Measurements from ENCODE around the gene MCAT.

MCAT gene

DNA sequence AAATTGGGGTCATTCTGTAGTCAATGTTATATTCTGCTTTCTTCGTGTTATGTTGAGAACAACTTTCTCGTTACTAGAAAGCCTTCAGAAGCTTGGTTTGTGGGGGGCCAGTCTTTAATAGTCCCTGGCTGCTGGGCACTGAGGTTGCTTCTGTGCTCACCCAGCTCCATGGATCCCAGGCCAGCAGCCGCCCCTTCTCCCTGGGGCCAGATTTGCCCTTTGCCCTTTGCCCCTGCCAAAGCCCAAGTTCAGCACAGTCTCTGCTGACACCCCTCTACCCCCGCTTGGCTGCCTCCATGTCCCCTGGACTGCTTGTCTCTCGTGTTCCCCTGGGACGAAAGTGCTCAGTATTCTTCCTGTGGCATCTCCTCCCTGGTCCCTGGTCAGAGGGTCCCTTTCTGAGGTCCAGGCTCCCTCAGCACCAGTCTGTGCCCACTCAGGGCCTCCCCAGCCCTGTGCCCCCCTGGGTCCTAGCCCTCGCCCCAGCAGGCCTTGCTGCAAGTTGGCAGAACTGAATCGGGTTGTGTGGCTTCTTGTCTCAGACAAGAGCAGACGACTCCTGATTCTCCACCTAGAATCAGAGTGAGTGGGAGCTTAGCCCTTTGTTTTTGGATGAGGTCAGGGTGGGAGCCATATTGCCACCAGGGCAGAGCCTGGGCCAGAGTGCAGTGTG lies 14.8 kb upstream of the MCAT start:
- no peak for TF ChIP-seq CTCF (conservative IDR thresholded peaks at IDR 0.05)
- H3K27ac ChIP-seq: no peak overlapping the region

GRCh38 chr22:43156413-43156812 lies 13.2 kb upstream of the MCAT start:
- no peak overlapping the region for H3K27ac ChIP-seq
- TF ChIP-seq CTCF (conservative IDR thresholded peaks at IDR 0.05) (no peak), ZFX (IDR thresholded peaks at IDR 0.05) (no peak)

- TF ChIP-seq ZFX (IDR thresholded peaks at IDR 0.05) (no peak), CTCF (conservative IDR thresholded peaks at IDR 0.05) (no peak)
- no peak overlapping the region for H3K27ac ChIP-seq
These were observed 12.6 kb upstream of the MCAT start for GRCh38 chr22:43155789-43156188.

DNA sequence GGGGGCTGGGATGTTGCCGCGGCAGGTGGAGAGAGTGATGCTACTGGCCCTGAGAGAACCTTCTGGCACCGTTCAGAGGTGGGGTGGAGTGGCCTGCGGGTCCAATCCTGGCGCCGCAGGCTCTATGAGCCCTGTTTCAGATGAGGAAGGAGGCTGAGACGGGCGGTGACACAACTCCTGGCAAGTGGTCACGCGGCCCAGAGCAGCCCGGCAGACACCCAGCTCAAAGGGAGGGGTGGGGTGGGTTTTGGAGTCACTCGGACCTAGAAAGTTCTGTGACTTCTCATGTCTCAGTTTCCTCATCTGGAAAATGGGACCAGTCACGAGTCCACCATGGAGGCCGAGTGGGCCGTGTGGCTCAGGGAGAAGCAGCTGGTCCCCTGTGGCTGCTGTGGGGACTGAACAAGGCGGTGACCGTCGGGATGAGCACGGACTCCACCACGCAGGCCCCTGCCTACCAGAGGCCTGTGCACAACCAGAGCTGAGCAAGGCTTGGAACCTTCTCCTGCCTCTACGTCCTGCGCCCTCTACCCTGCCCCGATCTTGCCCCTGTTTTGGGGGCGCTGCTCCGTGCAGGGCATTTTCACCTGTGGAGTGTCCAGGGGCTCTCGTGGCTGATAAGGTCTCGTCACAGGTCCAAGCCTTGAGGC lies 11.8 kb upstream of the MCAT start:
- TF ChIP-seq CTCF (conservative IDR thresholded peaks at IDR 0.05) (no peak), ZFX (IDR thresholded peaks at IDR 0.05) (no peak)
- H3K27ac ChIP-seq: no peak overlapping the region

DNA sequence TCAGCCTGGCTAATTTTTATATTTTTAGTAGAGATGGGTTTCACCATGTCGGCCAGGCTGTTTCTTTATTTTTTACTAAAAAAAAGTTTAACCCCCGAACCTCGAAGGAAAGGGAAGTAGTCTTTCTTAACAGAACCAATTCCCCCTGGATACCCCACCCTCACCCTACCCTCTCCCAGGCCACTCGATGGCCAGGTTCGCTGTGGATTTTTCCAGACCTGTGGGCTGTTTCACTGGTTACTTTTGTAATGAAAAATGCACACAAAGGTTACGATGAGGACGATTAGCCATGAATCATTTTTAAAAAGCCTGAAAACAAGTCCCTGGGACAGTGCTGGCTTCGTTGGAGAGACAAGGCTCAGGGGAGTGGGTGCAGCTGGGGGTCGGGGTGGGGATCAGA lies 10.7 kb upstream of the MCAT start:
- no peak overlapping the region for H3K27ac ChIP-seq
- TF ChIP-seq ZFX (IDR thresholded peaks at IDR 0.05) (no peak), CTCF (conservative IDR thresholded peaks at IDR 0.05) (no peak)

GRCh38 chr22:43152357-43153071 lies 9.3 kb upstream of the MCAT start:
- H3K27ac ChIP-seq: peak overlapping the region; percentile 90
- TF ChIP-seq CTCF (conservative IDR thresholded peaks at IDR 0.05) (no peak), ZFX (IDR thresholded peaks at IDR 0.05) (no peak)

DNA sequence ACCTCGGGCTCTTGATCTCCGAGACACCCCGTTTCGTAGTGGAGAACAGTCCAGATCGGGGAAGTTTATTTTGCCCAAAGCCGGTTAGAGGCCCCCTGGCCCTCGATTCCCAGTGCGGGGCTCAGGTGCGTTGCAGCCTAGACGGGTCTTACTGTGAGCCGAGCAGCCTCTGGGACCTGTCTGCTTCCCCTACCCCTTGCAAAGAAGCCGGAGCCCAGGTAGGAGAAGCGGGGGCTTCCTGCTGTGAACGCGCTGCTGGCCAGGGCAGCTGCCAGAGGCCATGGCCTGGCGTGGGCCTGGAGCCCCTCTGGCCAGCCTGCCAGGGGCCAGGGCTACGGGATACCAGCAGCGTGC lies 8.8 kb upstream of the MCAT start:
- TF ChIP-seq ZFX (IDR thresholded peaks at IDR 0.05): no peak
- TF ChIP-seq CTCF (conservative IDR thresholded peaks at IDR 0.05): no peak
- peak overlapping the region; percentile 90 for H3K27ac ChIP-seq

All from C4-2B (cell line).